Activated T-cell treated with anti-CD3 and anti-CD28 coated beads, Interleukin-2, amount 50 U/mL, for 4 hours (primary cell): ENCODE measurements around the gene ANKRD33B. TPM values are rescaled to one million over a fixed set of nuclear protein-coding genes. Genes with fewer than 3 reads are reported as not detected.

Experiments
- ATAC-seq, 2 donors: fragments of 200-7000 bp; cut with Tn5 transposase; one replicate each; pipeline ENCODE4 v1.10.0; 2021
- DNase-seq: peaks from one replicate; pipeline ENCODE4 v3.0.0-alpha.2; 2020
- H3K27me3 Mint-ChIP-seq: one replicate; pipeline ENCODE4 v1.8.0; 2021; ENCODE audit warnings: low read depth, mixed read lengths
- H3K36me3 Mint-ChIP-seq: one replicate; pipeline ENCODE4 v1.8.0; 2022; ENCODE audit warnings: mixed read lengths; ENCODE audit not compliant: insufficient read depth
- H3K4me1 Mint-ChIP-seq: one replicate; pipeline ENCODE4 v1.8.0; 2021; ENCODE audit warnings: low read depth, mixed read lengths
- H3K4me3 Mint-ChIP-seq: one replicate; pipeline ENCODE4 v1.8.0; 2021; ENCODE audit warnings: mild to moderate bottlenecking, moderate library complexity, mixed read lengths
- H3K9me3 Mint-ChIP-seq: one replicate; pipeline ENCODE4 v1.8.0; 2021; ENCODE audit warnings: mixed read lengths
- total RNA-seq, 3 donors: library from RNA; stranded (reverse); gene quantifications; one replicate each; pipeline ENCODE4 v1.2.1, GENCODE V29; 2021

ANKRD33B gene
- total RNA-seq, 3 donors from 2014 or later: 7.7 to 20.2 (median 9.7) TPM

DNA sequence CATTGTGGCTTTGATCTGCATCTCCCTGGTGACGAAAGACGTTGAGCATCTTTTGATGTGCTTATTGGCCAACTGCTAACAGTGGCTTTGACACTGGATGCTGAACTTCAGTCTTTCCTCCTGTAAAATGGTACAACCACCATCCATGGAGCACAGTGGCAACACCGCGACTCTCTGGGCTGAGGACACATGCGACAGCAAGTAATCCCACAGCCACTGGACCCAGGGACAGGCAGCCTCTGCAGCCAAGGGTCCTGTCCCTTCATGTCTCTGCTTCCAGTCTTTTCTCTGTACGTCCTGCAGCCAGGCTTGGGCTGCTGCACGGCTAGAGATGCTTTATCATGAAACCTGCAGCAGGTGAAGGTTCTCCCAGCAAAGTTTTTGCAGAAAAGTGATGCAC lies 113.7 kb downstream of the ANKRD33B start:
- Mint-ChIP-seq H3K4me1 (no peaks in the 10 kb centered on the region), H3K9me3 (peaks cover 12% of the 10 kb centered on the region), H3K27me3 (no peaks in the 10 kb centered on the region), H3K36me3 (peaks cover 33% of the 10 kb centered on the region), H3K4me3 (no peak overlapping the region)
- DNase-seq: no peak
- ATAC-seq: no peak

DNA sequence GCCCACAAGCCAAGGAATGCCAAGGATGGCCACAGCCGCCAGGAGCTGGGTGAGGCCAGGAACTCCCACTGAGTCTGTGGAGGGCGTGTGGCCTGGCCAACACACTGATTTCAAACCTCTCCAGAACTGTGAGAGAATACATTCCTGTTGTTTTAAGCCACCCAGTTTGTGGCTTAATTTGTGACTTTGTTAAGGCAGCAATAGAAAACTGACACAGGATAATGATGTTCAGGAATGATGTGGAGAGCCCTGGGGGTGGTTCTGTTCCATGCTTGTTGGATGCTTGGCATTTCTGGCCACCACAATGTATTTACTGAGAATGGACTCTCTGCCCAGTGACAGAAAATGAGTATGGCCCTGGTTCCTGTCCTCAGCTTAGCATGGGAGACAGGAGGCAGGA lies 114.4 kb downstream of the ANKRD33B start:
- H3K36me3 Mint-ChIP-seq: peaks cover 33% of the 10 kb centered on the region
- H3K4me3 Mint-ChIP-seq: no peak overlapping the region
- no peaks in the 10 kb centered on the region for H3K4me1 Mint-ChIP-seq
- peaks cover 12% of the 10 kb centered on the region for H3K9me3 Mint-ChIP-seq
- no peak for DNase-seq
- H3K27me3 Mint-ChIP-seq: no peaks in the 10 kb centered on the region
- no peak for ATAC-seq

DNA sequence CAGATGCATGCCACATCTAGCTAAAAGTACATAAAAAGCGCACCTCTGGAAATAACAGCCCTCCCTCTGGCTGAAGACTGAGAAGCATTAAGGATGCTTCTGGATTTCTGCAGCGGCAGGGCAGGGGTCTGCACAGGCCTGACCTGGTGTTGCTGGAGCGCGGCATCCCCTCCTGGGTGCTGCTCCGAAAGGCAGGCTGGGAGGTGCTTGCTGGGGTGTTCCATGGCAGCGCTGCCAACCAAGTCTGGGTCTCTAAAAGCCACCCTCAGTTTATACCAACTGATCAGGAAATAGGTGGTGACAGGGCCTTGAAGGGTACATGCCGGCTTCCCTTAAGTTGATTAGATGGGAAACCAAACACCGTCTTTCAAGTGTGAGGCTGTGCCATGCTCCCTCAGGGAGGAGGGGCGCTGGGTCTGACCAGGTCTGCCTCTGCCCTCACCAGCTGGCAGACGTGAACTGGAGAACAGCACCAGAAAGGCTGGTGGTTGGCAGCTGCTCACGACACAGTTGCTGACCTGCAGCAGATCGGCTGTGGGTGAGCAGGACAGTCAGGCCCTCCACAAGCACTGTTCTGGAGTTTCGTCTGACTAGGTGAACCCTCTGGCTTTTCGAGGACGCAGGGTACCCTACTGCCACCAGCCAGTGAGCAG lies 115.6 kb downstream of the ANKRD33B start:
- Mint-ChIP-seq H3K4me1 (no peaks in the 10 kb centered on the region), H3K4me3 (no peak overlapping the region), H3K27me3 (no peaks in the 10 kb centered on the region), H3K9me3 (peaks cover 12% of the 10 kb centered on the region), H3K36me3 (peaks cover 35% of the 10 kb centered on the region)
- DNase-seq: no peak
- ATAC-seq: no peak

DNA sequence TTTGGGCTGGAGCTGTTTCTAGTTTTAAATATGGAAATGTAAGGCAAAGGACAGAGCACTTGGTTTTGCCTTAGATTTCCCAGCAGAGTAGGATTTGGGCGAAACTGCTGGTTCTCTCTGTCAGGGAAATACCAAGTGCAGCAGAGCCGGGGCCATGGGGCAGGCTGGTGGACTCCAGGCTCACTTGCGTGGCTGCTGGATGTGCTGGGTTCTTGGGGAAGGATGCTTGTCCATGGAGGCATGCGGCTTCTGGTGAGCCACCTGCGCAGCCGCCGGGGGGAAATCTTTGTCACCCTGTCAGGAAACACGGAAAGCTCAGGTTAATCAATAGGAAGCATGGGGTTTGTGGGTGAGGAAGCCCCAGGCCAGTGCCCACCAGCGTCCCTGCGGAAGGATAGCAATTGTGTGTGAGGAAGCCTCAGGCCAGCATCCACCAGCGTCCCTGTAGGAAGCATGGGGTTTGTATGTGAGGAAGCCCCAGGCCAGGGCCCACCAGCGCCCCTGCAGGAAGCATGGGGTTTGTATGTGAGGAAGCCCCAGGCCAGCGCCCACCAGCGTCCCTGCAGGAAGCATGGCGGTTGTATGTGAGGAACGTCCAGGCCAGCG lies 117.1 kb downstream of the ANKRD33B start:
- no peak overlapping the region for H3K4me3 Mint-ChIP-seq
- peaks cover 12% of the 10 kb centered on the region for H3K9me3 Mint-ChIP-seq
- ATAC-seq: no peak
- no peaks in the 10 kb centered on the region for H3K27me3 Mint-ChIP-seq
- H3K4me1 Mint-ChIP-seq: peaks cover 6% of the 10 kb centered on the region
- DNase-seq: no peak
- peaks cover 38% of the 10 kb centered on the region for H3K36me3 Mint-ChIP-seq

DNA sequence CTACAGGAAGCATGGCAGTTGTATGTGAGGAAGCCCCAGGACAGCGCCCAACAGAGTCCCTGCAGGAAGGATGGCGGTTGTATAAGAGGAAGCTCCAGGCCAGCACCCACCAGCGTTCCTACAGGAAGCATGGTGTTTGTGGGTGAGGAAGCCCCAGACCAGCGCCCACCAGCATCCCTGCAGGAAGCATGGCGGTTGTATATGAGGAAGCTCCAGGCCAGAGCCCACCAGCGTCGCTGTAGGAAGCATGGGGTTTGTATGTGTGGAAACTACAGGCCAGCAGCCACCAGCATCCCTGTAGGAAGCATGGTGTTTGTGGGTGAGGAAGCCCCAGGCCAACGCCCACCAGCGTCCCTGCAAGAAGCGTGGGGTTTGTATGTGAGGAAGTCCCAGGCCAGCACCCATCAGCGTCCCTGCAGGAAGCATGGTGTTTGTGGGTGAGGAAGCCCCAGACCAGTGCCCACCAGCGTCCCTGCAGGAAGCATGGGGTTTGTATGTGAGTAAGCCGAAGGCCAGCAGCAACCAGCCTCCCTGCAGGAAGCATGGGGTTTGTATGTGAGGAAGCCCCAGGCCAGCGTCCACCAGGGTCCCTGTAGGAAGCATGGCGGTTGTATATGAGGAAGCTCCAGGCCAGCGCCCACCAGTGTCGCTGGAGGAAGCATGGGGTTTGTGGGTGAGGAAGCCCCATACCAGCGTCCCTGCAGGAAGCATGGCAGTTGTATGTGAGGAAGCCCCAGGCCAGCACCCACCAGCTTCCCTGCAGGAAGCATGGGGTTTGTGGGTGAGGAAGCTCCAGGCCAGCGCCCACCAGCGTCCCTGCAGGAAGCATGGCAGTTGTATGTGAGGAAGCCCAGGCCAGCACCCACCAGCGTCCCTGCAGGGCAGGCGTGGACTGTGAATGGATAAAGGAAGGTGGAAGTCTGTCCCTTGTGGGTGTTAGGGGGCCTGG lies 118.1 kb downstream of the ANKRD33B start:
- DNase-seq (no peak), ATAC-seq (no peak)
- H3K36me3 Mint-ChIP-seq: peaks cover 37% of the 10 kb centered on the region
- peaks cover 11% of the 10 kb centered on the region for H3K9me3 Mint-ChIP-seq
- H3K4me1 Mint-ChIP-seq: peaks cover 6% of the 10 kb centered on the region
- H3K4me3 Mint-ChIP-seq: no peak overlapping the region
- no peaks in the 10 kb centered on the region for H3K27me3 Mint-ChIP-seq

DNA sequence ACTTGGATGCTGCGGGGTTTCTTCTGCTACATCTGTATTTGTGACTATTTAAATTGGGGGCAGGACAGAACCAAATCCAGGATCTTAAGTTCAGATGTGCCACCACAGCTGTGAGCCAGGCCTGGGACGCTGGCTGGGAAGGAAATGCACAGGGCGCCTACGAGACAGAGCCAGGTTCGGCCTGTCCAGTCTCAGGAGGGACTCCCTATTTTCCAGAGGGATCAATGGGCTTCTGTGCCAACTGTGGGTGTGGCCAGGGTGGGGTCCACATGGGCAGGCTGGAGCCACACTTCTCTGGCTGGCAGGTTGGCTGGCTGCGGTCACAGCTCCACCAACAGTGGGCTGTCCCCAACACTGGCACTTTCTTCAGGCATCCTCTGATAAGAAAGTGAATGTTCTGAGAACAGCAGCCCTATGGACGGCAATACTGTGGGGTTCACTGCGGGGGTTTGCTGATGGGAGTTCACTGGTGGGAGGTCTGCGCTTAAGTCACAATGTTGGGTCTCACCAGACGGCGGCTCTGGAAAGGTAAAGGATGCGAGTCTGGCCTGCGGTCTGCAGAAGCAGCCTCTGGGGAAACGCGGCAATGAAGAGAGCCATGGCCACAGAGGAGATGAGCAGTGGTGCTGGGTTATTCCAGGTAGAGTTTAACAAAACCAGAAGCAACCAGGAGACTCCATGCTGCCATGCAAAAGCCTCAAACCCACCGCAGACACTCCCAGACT lies 119.1 kb downstream of the ANKRD33B start:
- Mint-ChIP-seq H3K27me3 (no peaks in the 10 kb centered on the region), H3K9me3 (peaks cover 1% of the 10 kb centered on the region), H3K4me3 (no peak overlapping the region), H3K4me1 (peaks cover 6% of the 10 kb centered on the region), H3K36me3 (peaks cover 31% of the 10 kb centered on the region)
- no peak for DNase-seq
- ATAC-seq: no peak

DNA sequence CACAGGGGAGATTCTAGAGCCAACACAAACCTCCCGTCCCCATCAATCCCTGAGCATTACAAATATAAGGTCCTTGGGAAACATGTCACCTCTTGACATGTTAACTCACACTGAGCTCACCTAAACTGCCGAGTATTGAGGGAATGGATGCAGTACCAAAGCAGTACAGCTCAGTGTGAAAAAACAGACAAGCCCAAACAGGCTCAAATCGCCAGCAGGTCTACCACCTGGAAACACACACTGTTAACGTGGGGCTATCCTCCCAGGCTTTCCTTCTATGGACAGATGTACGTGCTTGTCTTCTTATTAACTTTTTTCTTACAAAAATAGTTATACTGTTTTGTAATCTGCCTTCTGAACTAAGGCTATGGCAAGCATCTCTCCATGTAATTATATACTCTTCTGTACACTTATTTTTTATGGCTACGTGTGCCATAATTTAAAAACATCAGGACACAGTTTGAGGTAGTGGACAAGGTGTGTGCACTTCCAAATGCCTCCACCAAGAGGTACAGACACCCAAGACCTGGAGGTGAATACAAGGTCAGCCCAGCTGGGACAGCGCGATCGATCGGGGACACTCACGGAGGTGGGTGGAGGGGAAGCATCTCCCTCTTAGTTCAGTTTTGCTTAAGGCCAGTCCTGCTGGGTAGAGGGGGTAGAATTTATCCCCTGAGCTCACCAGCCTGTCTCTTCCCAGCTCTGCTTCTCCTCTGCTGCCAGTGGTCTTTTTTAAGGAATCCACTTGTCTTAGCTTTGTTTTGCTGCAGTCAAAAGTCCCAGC lies 120.6 kb downstream of the ANKRD33B start:
- H3K27me3 Mint-ChIP-seq: no peaks in the 10 kb centered on the region
- ATAC-seq: no peak
- no peaks in the 10 kb centered on the region for H3K9me3 Mint-ChIP-seq
- peaks cover 29% of the 10 kb centered on the region for H3K36me3 Mint-ChIP-seq
- H3K4me3 Mint-ChIP-seq: no peak overlapping the region
- no peak for DNase-seq
- H3K4me1 Mint-ChIP-seq: peaks cover 6% of the 10 kb centered on the region

DNA sequence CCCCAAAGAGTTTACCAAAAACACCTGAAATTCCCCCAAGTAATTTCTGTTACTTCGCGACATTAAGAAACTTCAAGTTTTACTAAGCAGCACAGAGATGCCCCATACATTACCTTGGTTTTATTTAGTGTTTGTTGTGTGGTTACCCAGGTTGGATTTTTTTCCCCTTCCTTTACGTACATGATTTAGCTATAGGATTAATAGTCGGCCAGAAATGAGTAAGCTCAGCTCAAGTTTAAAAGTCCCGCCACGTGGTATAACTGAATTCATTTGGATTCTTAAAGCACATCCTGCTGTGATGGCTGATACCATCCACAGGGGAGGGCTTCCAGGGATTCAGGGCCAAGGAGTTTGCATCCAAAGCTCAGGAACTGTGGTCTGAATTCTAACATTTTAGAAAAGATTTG lies 121.2 kb downstream of the ANKRD33B start:
- H3K27me3 Mint-ChIP-seq: no peaks in the 10 kb centered on the region
- no peaks in the 10 kb centered on the region for H3K9me3 Mint-ChIP-seq
- DNase-seq: no peak
- peak in 1 of 2 donors; percentile 28 for ATAC-seq
- H3K36me3 Mint-ChIP-seq: peaks cover 24% of the 10 kb centered on the region
- no peak overlapping the region for H3K4me3 Mint-ChIP-seq
- peaks cover 6% of the 10 kb centered on the region for H3K4me1 Mint-ChIP-seq

DNA sequence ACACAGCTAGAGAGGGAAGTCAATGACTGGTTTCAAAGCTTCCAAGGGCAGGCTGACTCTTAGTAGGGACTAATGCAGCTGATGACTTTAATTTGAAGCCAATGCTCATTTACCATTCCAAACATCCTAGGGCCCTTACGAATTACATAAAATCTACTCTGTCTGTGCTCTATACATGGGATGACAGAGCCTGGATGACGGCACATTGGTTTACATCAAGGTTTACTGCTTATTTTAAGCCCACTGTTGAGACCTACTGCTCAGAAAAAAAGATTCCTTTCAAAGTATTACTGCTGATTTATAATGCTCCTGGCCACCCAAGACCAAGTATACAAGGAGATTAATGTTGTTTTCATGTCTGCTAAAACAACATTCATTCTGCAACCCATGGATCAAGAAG lies 123.0 kb downstream of the ANKRD33B start:
- Mint-ChIP-seq H3K36me3 (peaks cover 22% of the 10 kb centered on the region), H3K4me3 (no peak overlapping the region), H3K9me3 (no peaks in the 10 kb centered on the region), H3K4me1 (peaks cover 6% of the 10 kb centered on the region), H3K27me3 (no peaks in the 10 kb centered on the region)
- ATAC-seq: no peak
- no peak for DNase-seq

DNA sequence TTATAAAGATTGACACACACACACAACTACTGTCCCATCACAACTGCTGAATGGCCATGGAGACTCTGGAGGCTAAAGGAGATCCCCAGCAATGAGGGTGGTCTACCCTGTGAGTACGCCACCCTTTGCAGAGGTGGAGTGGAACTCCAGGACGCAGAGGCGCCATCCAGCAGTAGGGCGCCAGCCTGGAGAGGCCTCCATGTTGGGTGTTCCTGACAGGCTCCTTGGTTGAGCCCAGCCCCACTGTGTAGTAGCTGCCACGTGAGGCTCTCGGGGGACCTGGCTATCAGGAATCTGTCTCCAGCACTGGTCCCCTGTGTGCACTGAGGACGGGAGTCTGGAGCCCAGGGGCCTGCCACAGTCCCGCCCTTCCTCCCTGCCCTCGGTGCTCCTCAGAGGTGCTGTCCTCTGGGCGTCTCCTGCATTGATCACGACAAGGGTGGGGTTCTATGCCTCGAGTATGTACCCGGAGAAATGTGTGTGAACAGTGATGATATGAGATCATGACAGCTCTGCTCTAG lies 124.8 kb downstream of the ANKRD33B start:
- H3K9me3 Mint-ChIP-seq: no peaks in the 10 kb centered on the region
- H3K4me3 Mint-ChIP-seq: no peak overlapping the region
- H3K27me3 Mint-ChIP-seq: no peaks in the 10 kb centered on the region
- ATAC-seq (no peak), DNase-seq (no peak)
- peaks cover 20% of the 10 kb centered on the region for H3K36me3 Mint-ChIP-seq
- H3K4me1 Mint-ChIP-seq: peaks cover 6% of the 10 kb centered on the region

DNA sequence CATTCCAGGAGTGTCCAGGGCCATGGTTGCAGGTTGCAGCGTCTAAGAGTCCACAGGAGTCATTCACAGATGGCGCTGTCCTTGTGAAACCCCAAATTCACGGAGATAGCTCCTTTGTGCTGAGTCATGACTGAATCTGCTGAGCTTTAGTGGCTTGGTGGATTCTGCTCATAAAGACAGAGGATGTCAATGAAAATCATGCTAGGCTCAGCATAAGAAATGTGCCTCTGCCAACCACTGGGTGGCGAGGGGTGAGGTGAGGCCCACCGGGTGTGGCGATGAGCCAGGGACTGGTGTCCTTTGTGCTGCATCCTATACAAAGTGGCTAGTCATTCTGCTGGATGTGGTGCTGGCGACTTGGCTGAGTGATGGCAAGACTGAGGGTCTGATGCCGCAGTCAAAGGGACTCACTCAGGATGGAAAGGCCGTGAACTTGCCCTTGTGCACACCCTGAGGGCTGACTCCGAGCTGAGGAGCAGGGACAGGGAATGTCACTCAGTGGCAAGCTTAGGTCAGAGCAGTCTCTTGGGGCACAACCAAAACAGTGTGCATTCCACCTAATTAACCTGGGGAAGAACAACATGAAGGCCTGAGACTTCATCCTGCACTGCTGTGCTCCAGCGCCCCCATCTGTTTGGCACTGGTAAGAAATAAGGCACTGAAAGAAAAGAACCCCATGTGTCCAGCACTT lies 125.7 kb downstream of the ANKRD33B start:
- no peaks in the 10 kb centered on the region for H3K9me3 Mint-ChIP-seq
- DNase-seq: no peak
- peaks cover 5% of the 10 kb centered on the region for H3K4me1 Mint-ChIP-seq
- no peak overlapping the region for H3K4me3 Mint-ChIP-seq
- H3K36me3 Mint-ChIP-seq: peaks cover 20% of the 10 kb centered on the region
- no peak for ATAC-seq
- no peaks in the 10 kb centered on the region for H3K27me3 Mint-ChIP-seq

DNA sequence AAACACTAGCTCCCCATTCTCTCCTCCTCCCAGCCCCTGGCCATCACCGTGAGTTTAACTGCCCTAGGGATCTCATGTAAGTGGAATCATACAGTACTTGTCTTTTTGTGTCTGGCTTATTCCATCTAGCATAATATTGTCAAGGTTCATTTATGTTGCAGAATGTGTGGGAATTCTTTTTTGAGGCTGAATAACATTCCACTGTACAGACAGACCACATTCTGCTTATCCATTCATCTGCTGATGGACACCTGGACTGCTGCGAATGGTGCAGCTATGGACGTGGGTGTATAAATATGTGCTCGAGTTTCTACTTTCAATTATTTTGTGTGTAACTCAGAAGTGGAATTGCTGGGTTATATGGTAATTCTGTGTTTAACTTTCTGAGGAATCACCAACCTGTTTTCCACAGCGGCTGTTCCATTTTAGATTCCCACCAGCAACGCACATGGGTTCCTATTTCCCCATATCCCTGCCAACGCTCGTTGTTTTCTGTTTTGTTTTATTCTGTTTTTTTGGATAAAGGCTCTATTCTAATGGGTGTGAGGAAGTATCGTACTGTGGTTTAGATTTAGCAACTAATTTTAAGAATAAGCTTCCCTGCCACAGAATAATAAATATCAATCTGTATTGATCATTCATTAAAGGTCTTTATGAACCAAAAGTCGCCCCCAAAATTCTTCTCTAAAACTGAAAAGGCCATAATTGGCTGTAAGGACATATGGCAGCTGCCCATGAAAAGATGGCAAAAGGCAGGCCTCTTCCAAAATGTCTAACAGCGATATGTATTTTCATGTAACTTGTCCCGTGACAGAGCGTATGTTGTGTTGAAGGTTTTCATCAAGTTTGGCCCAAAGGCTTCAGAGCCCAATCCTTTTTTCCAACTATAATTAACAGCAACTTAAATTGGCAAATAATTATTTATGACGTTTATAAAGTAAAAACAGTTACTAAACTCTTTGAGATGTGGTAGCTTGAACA lies 126.9 kb downstream of the ANKRD33B start:
- Mint-ChIP-seq H3K27me3 (no peaks in the 10 kb centered on the region), H3K4me1 (peaks cover 4% of the 10 kb centered on the region), H3K9me3 (no peaks in the 10 kb centered on the region)

More for the DNA sequence above, 126.9 kb downstream of the ANKRD33B start:
- DNase-seq: no peak
- ATAC-seq: no peak
- no peak overlapping the region for H3K4me3 Mint-ChIP-seq
- peaks cover 17% of the 10 kb centered on the region for H3K36me3 Mint-ChIP-seq
